Measurements from ENCODE around the gene GGNBP2.

Gene GGNBP2

GRCh38 chr17:36608794-36609497 is 64.2 kb downstream of the GGNBP2 start:
- Histone ChIP-seq H3K36me3 (ENCODE audit: insufficient read depth, low read length) (no peaks in the 10 kb centered on the region), H3K4me3 (ENCODE audit: low read depth in 1 of 2, low read length in 2 of 2) (no peak overlapping the region), H3K9ac (ENCODE audit: low read length) (no peak overlapping the region), H3K27me3 (ENCODE audit: control insufficient read depth in 1 of 2, insufficient read depth in 2 of 2, low read length in 2 of 2) (peaks cover 0 to 6% of the 10 kb centered on the region in 2 donors), H3K9me3 (ENCODE audit: low read length) (no peaks in the 10 kb centered on the region), H3K4me1 (ENCODE audit: insufficient read depth, low read length) (no peaks in the 10 kb centered on the region), H3K27ac (ENCODE audit: low read depth, low read length) (no peak overlapping the region)

DNA sequence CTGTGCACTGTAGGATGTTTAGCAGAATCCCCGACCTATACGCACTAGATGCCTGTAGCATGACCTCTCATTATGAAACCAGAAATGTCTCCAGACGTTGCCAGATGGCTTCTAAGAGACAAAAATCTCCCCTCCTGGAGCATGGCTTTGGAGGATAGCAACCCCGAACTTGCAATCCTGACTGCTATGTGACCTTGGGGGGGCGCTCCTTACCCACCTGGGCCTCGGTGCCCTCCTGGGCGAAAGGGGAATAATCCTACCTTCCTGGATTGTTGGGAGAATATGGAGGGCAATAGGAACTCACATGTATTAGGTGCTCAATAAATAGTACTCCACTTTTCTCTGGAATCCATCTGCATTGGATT is 64.8 kb downstream of the GGNBP2 start:
- H3K9me3 ChIP-seq (ENCODE audit: low read length) = no peaks in the 10 kb centered on the region
- no peaks in the 10 kb centered on the region for H3K4me1 ChIP-seq (ENCODE audit: insufficient read depth, low read length)
- no peak overlapping the region for H3K4me3 ChIP-seq (ENCODE audit: low read depth in 1 of 2, low read length in 2 of 2)
- H3K36me3 ChIP-seq (ENCODE audit: insufficient read depth, low read length) = no peaks in the 10 kb centered on the region
- no peak overlapping the region for H3K9ac ChIP-seq (ENCODE audit: low read length)
- H3K27ac ChIP-seq (ENCODE audit: low read depth, low read length) = no peak overlapping the region
- H3K27me3 ChIP-seq (ENCODE audit: control insufficient read depth in 1 of 2, insufficient read depth in 2 of 2, low read length in 2 of 2) = peaks cover 0 to 10% of the 10 kb centered on the region in 2 donors

DNA sequence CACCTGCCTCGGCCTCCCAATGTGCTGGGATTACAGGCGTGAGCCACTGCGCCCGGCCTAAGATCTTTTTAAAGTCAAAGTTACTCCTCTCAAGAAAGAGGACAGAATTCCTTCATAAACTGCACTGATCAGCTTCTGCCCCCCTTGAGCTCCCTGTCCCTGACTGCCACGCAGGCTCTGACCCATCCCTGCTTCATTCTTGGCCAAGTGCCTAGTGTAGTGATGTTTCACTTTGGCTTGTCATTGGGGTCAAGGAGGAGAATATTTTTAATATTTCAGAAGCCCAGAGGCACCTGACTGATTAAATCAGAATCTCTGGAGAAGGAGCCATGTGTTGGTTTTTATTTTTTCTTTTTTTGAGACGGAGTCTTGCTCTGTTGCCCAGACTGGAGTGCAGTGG is 65.8 kb downstream of the GGNBP2 start:
- Histone ChIP-seq H3K9me3 (ENCODE audit: low read length) (no peaks in the 10 kb centered on the region), H3K9ac (ENCODE audit: low read length) (no peak overlapping the region), H3K4me3 (ENCODE audit: low read depth in 1 of 2, low read length in 2 of 2) (no peak overlapping the region), H3K4me1 (ENCODE audit: insufficient read depth, low read length) (no peaks in the 10 kb centered on the region), H3K27me3 (ENCODE audit: control insufficient read depth in 1 of 2, insufficient read depth in 2 of 2, low read length in 2 of 2) (peaks cover 0 to 10% of the 10 kb centered on the region in 2 donors), H3K36me3 (ENCODE audit: insufficient read depth, low read length) (no peaks in the 10 kb centered on the region), H3K27ac (ENCODE audit: low read depth, low read length) (no peak overlapping the region)

GRCh38 chr17:36611345-36612072 is 66.8 kb downstream of the GGNBP2 start:
- Histone ChIP-seq H3K27ac (ENCODE audit: low read depth, low read length) (no peak overlapping the region), H3K4me3 (ENCODE audit: low read depth in 1 of 2, low read length in 2 of 2) (no peak overlapping the region), H3K9me3 (ENCODE audit: low read length) (no peaks in the 10 kb centered on the region), H3K9ac (ENCODE audit: low read length) (no peak overlapping the region), H3K27me3 (ENCODE audit: control insufficient read depth in 1 of 2, insufficient read depth in 2 of 2, low read length in 2 of 2) (peaks cover 0 to 10% of the 10 kb centered on the region in 2 donors), H3K36me3 (ENCODE audit: insufficient read depth, low read length) (no peaks in the 10 kb centered on the region), H3K4me1 (ENCODE audit: insufficient read depth, low read length) (no peaks in the 10 kb centered on the region)

DNA sequence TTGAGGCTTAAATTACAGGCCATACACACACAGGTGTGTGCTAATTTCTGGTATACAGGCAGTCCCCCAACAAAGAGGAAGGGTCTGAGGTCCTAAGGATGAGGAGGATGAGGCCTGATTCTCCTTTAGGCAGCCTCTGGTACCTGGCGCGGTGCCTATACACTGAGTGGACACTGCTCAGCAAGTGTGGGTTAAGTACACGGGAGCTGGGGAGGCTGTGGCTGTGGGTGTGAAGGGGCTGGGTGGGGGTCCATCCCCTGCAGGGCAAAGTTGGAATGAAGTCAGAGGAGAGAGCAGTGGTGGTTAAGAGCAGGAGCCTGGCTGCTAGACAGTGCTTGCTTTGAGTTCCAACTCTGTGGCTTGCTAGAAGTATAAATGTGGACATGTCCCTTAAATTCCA is 67.6 kb downstream of the GGNBP2 start:
- H3K36me3 ChIP-seq (ENCODE audit: insufficient read depth, low read length) = no peaks in the 10 kb centered on the region
- no peaks in the 10 kb centered on the region for H3K4me1 ChIP-seq (ENCODE audit: insufficient read depth, low read length)
- H3K4me3 ChIP-seq (ENCODE audit: low read depth in 1 of 2, low read length in 2 of 2) = no peak overlapping the region
- peaks cover 0 to 14% of the 10 kb centered on the region in 2 donors for H3K27me3 ChIP-seq (ENCODE audit: control insufficient read depth in 1 of 2, insufficient read depth in 2 of 2, low read length in 2 of 2)
- H3K27ac ChIP-seq (ENCODE audit: low read depth, low read length) = no peak overlapping the region
- no peaks in the 10 kb centered on the region for H3K9me3 ChIP-seq (ENCODE audit: low read length)
- no peak overlapping the region for H3K9ac ChIP-seq (ENCODE audit: low read length)

GRCh38 chr17:36613155-36613554 is 68.4 kb downstream of the GGNBP2 start:
- Histone ChIP-seq H3K9me3 (ENCODE audit: low read length) (no peaks in the 10 kb centered on the region), H3K9ac (ENCODE audit: low read length) (no peak overlapping the region), H3K36me3 (ENCODE audit: insufficient read depth, low read length) (no peaks in the 10 kb centered on the region), H3K27ac (ENCODE audit: low read depth, low read length) (no peak overlapping the region), H3K4me3 (ENCODE audit: low read depth in 1 of 2, low read length in 2 of 2) (no peak overlapping the region), H3K4me1 (ENCODE audit: insufficient read depth, low read length) (no peaks in the 10 kb centered on the region), H3K27me3 (ENCODE audit: control insufficient read depth in 1 of 2, insufficient read depth in 2 of 2, low read length in 2 of 2) (peaks cover 0 to 21% of the 10 kb centered on the region in 2 donors)

DNA sequence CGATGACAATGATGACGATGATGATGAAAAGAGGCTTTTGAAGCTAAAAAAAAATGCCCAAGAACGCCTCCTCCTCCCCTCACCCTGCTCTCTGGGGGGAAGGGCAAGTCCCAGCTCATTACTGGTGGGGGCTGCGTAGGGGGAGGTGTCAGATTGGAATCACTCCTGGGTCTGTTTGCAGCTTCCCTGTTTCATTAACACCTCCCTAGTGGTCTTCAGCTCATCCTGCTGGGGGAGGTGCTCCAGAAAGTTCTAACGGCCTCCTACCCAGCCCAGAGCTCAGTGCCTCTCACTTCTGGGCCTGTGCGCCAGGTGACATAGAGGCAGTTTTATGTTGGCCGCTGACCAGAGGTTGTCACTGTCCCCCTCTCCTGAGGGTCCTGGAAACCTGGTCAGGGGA is 69.4 kb downstream of the GGNBP2 start:
- peaks cover 0 to 21% of the 10 kb centered on the region in 2 donors for H3K27me3 ChIP-seq (ENCODE audit: control insufficient read depth in 1 of 2, insufficient read depth in 2 of 2, low read length in 2 of 2)
- H3K36me3 ChIP-seq (ENCODE audit: insufficient read depth, low read length) = no peaks in the 10 kb centered on the region
- H3K4me3 ChIP-seq (ENCODE audit: low read depth in 1 of 2, low read length in 2 of 2) = no peak overlapping the region
- no peak overlapping the region for H3K9ac ChIP-seq (ENCODE audit: low read length)
- no peak overlapping the region for H3K27ac ChIP-seq (ENCODE audit: low read depth, low read length)
- H3K4me1 ChIP-seq (ENCODE audit: insufficient read depth, low read length) = no peaks in the 10 kb centered on the region
- H3K9me3 ChIP-seq (ENCODE audit: low read length) = no peaks in the 10 kb centered on the region

DNA sequence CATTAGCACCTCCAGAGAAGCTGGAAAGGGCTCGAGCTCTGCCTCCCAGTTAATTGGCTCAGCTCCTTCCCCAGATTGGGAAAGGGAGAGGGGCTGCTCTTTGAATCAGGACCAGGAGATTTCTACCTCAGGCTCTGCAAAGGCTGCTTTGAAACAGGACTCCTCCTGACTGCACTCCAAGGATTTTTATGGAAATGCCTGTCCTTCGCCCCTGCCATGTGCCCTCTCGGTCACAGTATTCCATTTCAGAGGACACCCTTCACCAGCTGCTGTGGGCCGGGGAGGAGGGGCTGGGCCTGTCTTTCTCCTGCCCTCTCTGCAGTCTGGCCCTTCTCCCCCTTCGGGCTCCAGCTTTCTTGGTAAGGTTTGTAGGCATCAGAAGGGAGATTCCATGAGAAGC is 70.2 kb downstream of the GGNBP2 start:
- no peak overlapping the region for H3K9ac ChIP-seq (ENCODE audit: low read length)
- H3K9me3 ChIP-seq (ENCODE audit: low read length) = no peaks in the 10 kb centered on the region
- H3K27ac ChIP-seq (ENCODE audit: low read depth, low read length) = no peak overlapping the region
- no peaks in the 10 kb centered on the region for H3K4me1 ChIP-seq (ENCODE audit: insufficient read depth, low read length)
- peaks cover 0 to 21% of the 10 kb centered on the region in 2 donors for H3K27me3 ChIP-seq (ENCODE audit: control insufficient read depth in 1 of 2, insufficient read depth in 2 of 2, low read length in 2 of 2)
- no peaks in the 10 kb centered on the region for H3K36me3 ChIP-seq (ENCODE audit: insufficient read depth, low read length)
- no peak overlapping the region for H3K4me3 ChIP-seq (ENCODE audit: low read depth in 1 of 2, low read length in 2 of 2)

GRCh38 chr17:36616061-36617029 is 71.6 kb downstream of the GGNBP2 start:
- Histone ChIP-seq H3K4me1 (ENCODE audit: insufficient read depth, low read length) (no peaks in the 10 kb centered on the region), H3K4me3 (ENCODE audit: low read depth in 1 of 2, low read length in 2 of 2) (no peak overlapping the region), H3K9me3 (ENCODE audit: low read length) (no peaks in the 10 kb centered on the region), H3K27ac (ENCODE audit: low read depth, low read length) (no peak overlapping the region), H3K9ac (ENCODE audit: low read length) (no peak overlapping the region), H3K36me3 (ENCODE audit: insufficient read depth, low read length) (no peaks in the 10 kb centered on the region), H3K27me3 (ENCODE audit: control insufficient read depth in 1 of 2, insufficient read depth in 2 of 2, low read length in 2 of 2) (peaks cover 0 to 21% of the 10 kb centered on the region in 2 donors)

DNA sequence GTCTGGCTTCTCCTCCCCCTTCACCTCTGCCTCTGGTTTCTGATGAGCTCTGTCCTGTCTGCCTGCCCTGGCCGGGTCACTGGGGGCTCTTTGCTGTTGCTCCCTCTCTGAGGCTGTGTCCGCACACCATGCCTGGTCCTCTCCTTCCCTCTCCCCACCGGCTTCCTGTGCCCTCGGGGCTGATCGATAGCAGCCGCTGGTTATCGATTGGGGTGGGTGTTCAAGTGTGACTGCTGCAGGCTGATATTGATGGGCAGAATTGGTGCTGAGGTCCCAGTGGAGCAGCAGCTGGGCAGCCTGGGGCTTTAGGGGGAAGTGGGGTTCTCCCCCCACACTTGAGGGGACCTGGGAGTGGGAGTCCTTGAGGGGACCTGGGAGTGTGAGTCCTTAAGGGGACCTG is 73.1 kb downstream of the GGNBP2 start:
- no peak overlapping the region for H3K9ac ChIP-seq (ENCODE audit: low read length)
- no peaks in the 10 kb centered on the region for H3K4me1 ChIP-seq (ENCODE audit: insufficient read depth, low read length)
- no peaks in the 10 kb centered on the region for H3K9me3 ChIP-seq (ENCODE audit: low read length)
- no peak overlapping the region for H3K4me3 ChIP-seq (ENCODE audit: low read depth in 1 of 2, low read length in 2 of 2)
- H3K27ac ChIP-seq (ENCODE audit: low read depth, low read length) = no peak overlapping the region
- H3K27me3 ChIP-seq (ENCODE audit: control insufficient read depth in 1 of 2, insufficient read depth in 2 of 2, low read length in 2 of 2) = peaks cover 0 to 21% of the 10 kb centered on the region in 2 donors
- no peaks in the 10 kb centered on the region for H3K36me3 ChIP-seq (ENCODE audit: insufficient read depth, low read length)

DNA sequence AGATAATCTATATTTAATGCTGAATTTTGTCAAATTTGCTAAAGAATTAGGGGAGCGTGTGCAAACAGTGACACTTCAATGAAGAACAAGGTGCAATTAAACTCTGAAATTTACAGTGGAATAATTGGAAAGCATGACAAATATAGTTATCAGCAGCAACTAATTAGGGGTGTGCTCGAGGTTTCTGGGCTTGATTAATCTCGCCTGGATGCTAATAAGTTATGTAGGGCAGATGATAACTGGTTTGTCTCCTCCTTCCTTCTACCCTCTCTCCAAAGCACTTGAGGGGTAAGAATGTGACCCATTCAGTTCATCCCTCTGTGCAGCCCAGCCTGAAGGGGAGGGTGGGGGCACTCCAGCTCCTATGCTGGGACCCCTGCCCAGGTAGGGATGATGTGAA is 78.6 kb downstream of the GGNBP2 start:
- H3K4me3 ChIP-seq (ENCODE audit: low read depth in 1 of 2, low read length in 2 of 2) = no peak overlapping the region
- no peak overlapping the region for H3K9ac ChIP-seq (ENCODE audit: low read length)
- H3K27me3 ChIP-seq (ENCODE audit: control insufficient read depth in 1 of 2, insufficient read depth in 2 of 2, low read length in 2 of 2) = no peaks in the 10 kb centered on the region
- no peak overlapping the region for H3K27ac ChIP-seq (ENCODE audit: low read depth, low read length)
- H3K4me1 ChIP-seq (ENCODE audit: insufficient read depth, low read length) = no peaks in the 10 kb centered on the region
- no peaks in the 10 kb centered on the region for H3K9me3 ChIP-seq (ENCODE audit: low read length)
- no peaks in the 10 kb centered on the region for H3K36me3 ChIP-seq (ENCODE audit: insufficient read depth, low read length)
